C1 segment of cervical spinal cord (tissue), 14 donors: Measurements from ENCODE around the gene GRB10.

Source experiments
- DNase-seq, 14 donors: peaks; one replicate each; lab custom pipeline; 2025; lab: John Stamatoyannopoulos, UW

The GRB10 gene

GRCh38 chr7:50721661-50722259, 60.9 kb downstream of the GRB10 start:
- DNase-seq = peak in 1 of 14 donors; percentile 13

- DNase-seq = peak in 1 of 14 donors; percentile 15
Measured at GRCh38 chr7:50721160-50721559, 61.5 kb downstream of the GRB10 start.

- DNase-seq = no peak
Measured at GRCh38 chr7:50720295-50720694, 62.4 kb downstream of the GRB10 start.

GRCh38 chr7:50718876-50719275, 63.8 kb downstream of the GRB10 start:
- no peak for DNase-seq

- no peak for DNase-seq
Measured at GRCh38 chr7:50718311-50718710, 64.4 kb downstream of the GRB10 start.

- no peak for DNase-seq
Measured at GRCh38 chr7:50717181-50717580, 65.5 kb downstream of the GRB10 start.

- no peak for DNase-seq
Measured at GRCh38 chr7:50714857-50715256, 67.8 kb downstream of the GRB10 start.

GRCh38 chr7:50713123-50713965, 69.4 kb downstream of the GRB10 start:
- DNase-seq = no peak

- DNase-seq = no peak
Measured at GRCh38 chr7:50712252-50713122, 70.2 kb downstream of the GRB10 start.

GRCh38 chr7:50711271-50712175, 71.2 kb downstream of the GRB10 start:
- peak in 1 of 14 donors; percentile 33 for DNase-seq

- peak in 1 of 14 donors; percentile 84 for DNase-seq
Measured at GRCh38 chr7:50710441-50711154, 72.1 kb downstream of the GRB10 start.

GRCh38 chr7:50709151-50709550, 73.5 kb downstream of the GRB10 start:
- no peak for DNase-seq

- no peak for DNase-seq
Measured at GRCh38 chr7:50707236-50708006, 75.3 kb downstream of the GRB10 start.

- DNase-seq = no peak
Measured at GRCh38 chr7:50706469-50706937, 76.2 kb downstream of the GRB10 start.

- DNase-seq = peak in 1 of 14 donors; percentile 43
Measured at GRCh38 chr7:50704844-50705243, 77.9 kb downstream of the GRB10 start.

- DNase-seq = peak in 1 of 14 donors; percentile 46
Measured at GRCh38 chr7:50703654-50704053, 79.0 kb downstream of the GRB10 start.

GRCh38 chr7:50699143-50699542, 83.6 kb downstream of the GRB10 start:
- no peak for DNase-seq

GRCh38 chr7:50697748-50698147, 84.9 kb downstream of the GRB10 start:
- peak in 1 of 14 donors; percentile 23 for DNase-seq

GRCh38 chr7:50696810-50697582, 85.7 kb downstream of the GRB10 start:
- DNase-seq = no peak
